ENCODE results near the gene METTL17.
A peak's percentile ranks its signal among the peaks of the same experiment; 100 is the strongest.
"Not testable (repeated sequence)": the region's sequence is repeated elsewhere in the genome, so short reads cannot be mapped to it uniquely, and the experiment has no call there.

METTL17 gene

GRCh38 chr14:21003788-21004346 lies 14.1 kb downstream of the METTL17 start:
- no peak overlapping the region for H3K4me3 ChIP-seq
- H3K4me1 ChIP-seq, result no peaks in the 10 kb centered on the region
- H3K27me3 ChIP-seq (ENCODE audit: low read depth), result no peaks in the 10 kb centered on the region
- no peaks in the 10 kb centered on the region for H3K36me3 ChIP-seq (replicated peaks)
- no peak for DNase-seq (ENCODE audit: low spot score in 2 of 2)
- no peaks in the 10 kb centered on the region for H3K9me3 ChIP-seq
- in situ Hi-C loops (cut with MboI; ENCODE audit: low sequenced_read_pairs), result no loop called here

- in situ Hi-C loops (cut with MboI; ENCODE audit: low sequenced_read_pairs); H3K27me3 ChIP-seq (ENCODE audit: low read depth); H3K9me3 ChIP-seq; H3K4me3 ChIP-seq; H3K4me1 ChIP-seq; DNase-seq (ENCODE audit: low spot score in 2 of 2); H3K36me3 ChIP-seq (replicated peaks): not testable (repeated sequence)
These were observed 19.9 kb downstream of the METTL17 start for GRCh38 chr14:21009721-21010120.

GRCh38 chr14:21011136-21011535 lies 21.4 kb downstream of the METTL17 start:
- Histone ChIP-seq H3K9me3 (no peaks in the 10 kb centered on the region), H3K36me3 (replicated peaks) (no peaks in the 10 kb centered on the region), H3K4me1 (peaks cover 3% of the 10 kb centered on the region; the same call in 1 of the 2 replicates), H3K27me3 (ENCODE audit: low read depth) (no peaks in the 10 kb centered on the region; the same call in 1 of the 2 replicates), H3K4me3 (no peak overlapping the region)
- DNase-seq (ENCODE audit: low spot score in 2 of 2), result no peak
- in situ Hi-C loops (cut with MboI; ENCODE audit: low sequenced_read_pairs), result no loop called here

GRCh38 chr14:21014761-21015190 lies 25.0 kb downstream of the METTL17 start:
- H3K4me1 ChIP-seq, result peaks cover 3% of the 10 kb centered on the region; the same call in 1 of the 2 replicates
- no peaks in the 10 kb centered on the region; the same call in 1 of the 2 replicates for H3K36me3 ChIP-seq (replicated peaks)
- H3K4me3 ChIP-seq, result no peak overlapping the region
- H3K9me3 ChIP-seq, result no peaks in the 10 kb centered on the region
- in situ Hi-C loops (cut with MboI; ENCODE audit: low sequenced_read_pairs), result no loop called here
- DNase-seq (ENCODE audit: low spot score in 2 of 2), result peak; percentile 93
- no peaks in the 10 kb centered on the region; the same call in 1 of the 2 replicates for H3K27me3 ChIP-seq (ENCODE audit: low read depth)

- H3K4me1 ChIP-seq, result peaks cover 3% of the 10 kb centered on the region; the same call in 1 of the 2 replicates
- no peaks in the 10 kb centered on the region; the same call in 1 of the 2 replicates for H3K27me3 ChIP-seq (ENCODE audit: low read depth)
- H3K36me3 ChIP-seq (replicated peaks), result no peaks in the 10 kb centered on the region; the same call in 1 of the 2 replicates
- H3K9me3 ChIP-seq, result no peaks in the 10 kb centered on the region
- no peak overlapping the region for H3K4me3 ChIP-seq
- in situ Hi-C loops (cut with MboI; ENCODE audit: low sequenced_read_pairs), result no loop called here
- DNase-seq (ENCODE audit: low spot score in 2 of 2), result no peak
These were observed 25.5 kb downstream of the METTL17 start for GRCh38 chr14:21015312-21015711.

- in situ Hi-C loops (cut with MboI; ENCODE audit: low sequenced_read_pairs), result no loop called here
These were observed 26.8 kb downstream of the METTL17 start for GRCh38 chr14:21016413-21017190.

GRCh38 chr14:21017528-21018245 lies 27.9 kb downstream of the METTL17 start:
- H3K4me1 ChIP-seq, result peaks cover 3% of the 10 kb centered on the region; the same call in 1 of the 2 replicates
- H3K4me3 ChIP-seq, result no peak overlapping the region
- in situ Hi-C loops (cut with MboI; ENCODE audit: low sequenced_read_pairs), result no loop called here
- no peaks in the 10 kb centered on the region; the same call in 1 of the 2 replicates for H3K27me3 ChIP-seq (ENCODE audit: low read depth)
- H3K9me3 ChIP-seq, result no peaks in the 10 kb centered on the region
- no peak for DNase-seq (ENCODE audit: low spot score in 2 of 2)
- H3K36me3 ChIP-seq (replicated peaks), result no peaks in the 10 kb centered on the region; the same call in 1 of the 2 replicates

More at GRCh38 chr14:21016413-21017190, 26.8 kb downstream of the METTL17 start:
- DNase-seq (ENCODE audit: low spot score in 2 of 2), result no peak
- peaks cover 3% of the 10 kb centered on the region; the same call in 1 of the 2 replicates for H3K4me1 ChIP-seq
- no peaks in the 10 kb centered on the region; the same call in 1 of the 2 replicates for H3K27me3 ChIP-seq (ENCODE audit: low read depth)
- no peaks in the 10 kb centered on the region; the same call in 1 of the 2 replicates for H3K36me3 ChIP-seq (replicated peaks)
- H3K9me3 ChIP-seq, result no peaks in the 10 kb centered on the region
- no peak overlapping the region for H3K4me3 ChIP-seq

- no peaks in the 10 kb centered on the region for H3K27me3 ChIP-seq (ENCODE audit: low read depth)
- H3K4me1 ChIP-seq, result peaks cover 3% of the 10 kb centered on the region; the same call in 1 of the 2 replicates
- no peaks in the 10 kb centered on the region; the same call in 1 of the 2 replicates for H3K36me3 ChIP-seq (replicated peaks)
- H3K9me3 ChIP-seq, result no peaks in the 10 kb centered on the region
- H3K4me3 ChIP-seq, result no peak overlapping the region
- in situ Hi-C loops (cut with MboI; ENCODE audit: low sequenced_read_pairs), result no loop called here
- DNase-seq (ENCODE audit: low spot score in 2 of 2), result no peak
These were observed 28.5 kb downstream of the METTL17 start for GRCh38 chr14:21018286-21018685.

- in situ Hi-C loops (cut with MboI; ENCODE audit: low sequenced_read_pairs), result no loop called here
- Histone ChIP-seq H3K36me3 (replicated peaks) (no peaks in the 10 kb centered on the region; the same call in 1 of the 2 replicates), H3K4me1 (peaks cover 3% of the 10 kb centered on the region), H3K27me3 (ENCODE audit: low read depth) (no peaks in the 10 kb centered on the region), H3K9me3 (no peaks in the 10 kb centered on the region), H3K4me3 (no peak overlapping the region)
- no peak for DNase-seq (ENCODE audit: low spot score in 2 of 2)
These were observed 29.0 kb downstream of the METTL17 start for GRCh38 chr14:21018781-21019180.

GRCh38 chr14:21019366-21019765 lies 29.6 kb downstream of the METTL17 start:
- in situ Hi-C loops (cut with MboI; ENCODE audit: low sequenced_read_pairs), result no loop called here
- no peak overlapping the region for H3K4me3 ChIP-seq
- H3K27me3 ChIP-seq (ENCODE audit: low read depth), result no peaks in the 10 kb centered on the region
- no peaks in the 10 kb centered on the region; the same call in 1 of the 2 replicates for H3K36me3 ChIP-seq (replicated peaks)
- DNase-seq (ENCODE audit: low spot score in 2 of 2), result no peak
- peaks cover 8% of the 10 kb centered on the region for H3K4me1 ChIP-seq
- no peaks in the 10 kb centered on the region for H3K9me3 ChIP-seq

GRCh38 chr14:21020977-21021545 lies 31.3 kb downstream of the METTL17 start:
- DNase-seq (ENCODE audit: low spot score in 2 of 2), result no peak
- Histone ChIP-seq H3K27me3 (ENCODE audit: low read depth) (no peaks in the 10 kb centered on the region), H3K36me3 (replicated peaks) (no peaks in the 10 kb centered on the region; the same call in 1 of the 2 replicates), H3K9me3 (no peaks in the 10 kb centered on the region), H3K4me1 (peaks cover 5% of the 10 kb centered on the region), H3K4me3 (no peak overlapping the region)
- in situ Hi-C loops (cut with MboI; ENCODE audit: low sequenced_read_pairs), result loop anchor here (5.0 kb wide), 1 partner anchor 81 kb away; the partner anchor contains the start of gene TMEM253

- Histone ChIP-seq H3K4me1 (peaks cover 5% of the 10 kb centered on the region), H3K4me3 (no peak overlapping the region), H3K36me3 (replicated peaks) (no peaks in the 10 kb centered on the region; the same call in 1 of the 2 replicates), H3K9me3 (no peaks in the 10 kb centered on the region), H3K27me3 (ENCODE audit: low read depth) (no peaks in the 10 kb centered on the region)
- in situ Hi-C loops (cut with MboI; ENCODE audit: low sequenced_read_pairs), result loop anchor here (5.0 kb wide), 1 partner anchor 80 kb away; the partner anchor contains the start of gene TMEM253
- no peak for DNase-seq (ENCODE audit: low spot score in 2 of 2)
These were observed 32.9 kb downstream of the METTL17 start for GRCh38 chr14:21022686-21023085.

- in situ Hi-C loops (cut with MboI; ENCODE audit: low sequenced_read_pairs), result loop anchor here (5.0 kb wide), 1 partner anchor 79 kb away; the partner anchor contains the start of gene TMEM253
- Histone ChIP-seq H3K4me3 (no peak overlapping the region), H3K9me3 (no peaks in the 10 kb centered on the region), H3K36me3 (replicated peaks) (no peaks in the 10 kb centered on the region; the same call in 1 of the 2 replicates), H3K27me3 (ENCODE audit: low read depth) (no peaks in the 10 kb centered on the region), H3K4me1 (peaks cover 5% of the 10 kb centered on the region)
- DNase-seq (ENCODE audit: low spot score in 2 of 2), result no peak
These were observed 33.4 kb downstream of the METTL17 start for GRCh38 chr14:21023174-21023573.

Data from HAP-1 (cell line).